ENCODE measurements around the gene STK38. TPM values are rescaled to one million over a fixed set of nuclear protein-coding genes. Genes with fewer than 3 reads are reported as not detected.
A peak's percentile ranks its signal among the peaks of the same experiment; 100 is the strongest.

Gene STK38
- total and polyA plus RNA-seq, 2 of the 13 experiments (the other 11 are each of a cell fraction or from before 2014, with no cell fraction given) = 10.3 to 20.7 TPM

- TF ChIP-seq SNAPC4 (CRISPR knock-in tag; IDR thresholded peaks at IDR 0.05) (peak; percentile 76; the same call in 1 of the 2 replicates), XBP1 (CRISPR knock-in tag; IDR thresholded peaks at IDR 0.05) (no peak), SNAI1 (CRISPR knock-in tag; IDR thresholded peaks at IDR 0.05; ENCODE audit: borderline replicate concordance) (peak; percentile 55; the same call in 1 of the 2 replicates), HNF4A (CRISPR knock-in tag; IDR thresholded peaks at IDR 0.05) (no peak), ZNF326 (CRISPR knock-in tag; IDR thresholded peaks at IDR 0.05; ENCODE audit: borderline replicate concordance) (no peak), ZNF691 (CRISPR knock-in tag; IDR thresholded peaks at IDR 0.05; ENCODE audit: borderline replicate concordance, low read depth) (no peak; the same call in 1 of the 2 replicates), ARID5B (CRISPR knock-in tag; IDR thresholded peaks at IDR 0.05) (peak; percentile 62), ZBTB38 (CRISPR knock-in tag; IDR thresholded peaks at IDR 0.05) (peak; percentile 80), BCL6 (CRISPR knock-in tag; IDR thresholded peaks at IDR 0.05) (peak; percentile 42; the same call in 1 of the 2 replicates), ATF1 (CRISPR knock-in tag; IDR thresholded peaks at IDR 0.05) (no peak)
These were observed at the start of gene STK38 (continued) for GRCh38 chr6:36546920-36547645.
